Neural progenitor cell (in vitro differentiated cells): ENCODE measurements around the gene ITGA11.

Experiments
- EZH2 ChIP-seq: fragments of 200-600 bp; sonication (generic); IDR thresholded peaks from 2 replicates; pipeline ENCODE4 v1.6.1; 2017; ENCODE audit warnings: antibody characterized with exemption, mild to moderate bottlenecking, moderate library complexity
- TF ChIP-seq, protein P1 (sequence below): fragments of 200-600 bp; sonication (generic); IDR thresholded peaks from 2 replicates; pipeline ENCODE4 v1.5.1; 2017; ENCODE audit warnings: antibody characterized with exemption, mild to moderate bottlenecking

DNA sequence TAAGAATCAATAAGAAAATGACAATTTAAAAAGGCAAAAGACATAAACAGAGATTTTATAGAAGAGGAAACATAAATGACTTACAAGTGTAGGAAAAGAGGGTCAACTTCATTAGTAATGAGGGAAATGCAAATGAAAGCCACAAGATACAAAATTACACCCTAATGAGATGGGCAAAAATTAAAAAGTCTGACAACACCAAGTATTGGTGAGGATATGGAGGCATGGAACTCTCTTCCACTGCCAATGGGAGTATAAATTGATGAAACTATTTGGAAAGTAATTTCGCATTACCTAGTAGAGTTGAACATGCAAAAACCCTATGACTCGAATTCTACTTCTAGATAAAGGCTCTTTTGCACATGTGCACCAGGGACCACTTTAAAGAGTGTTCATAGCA, 28.2 kb upstream of the ITGA11 start:
- TF ChIP-seq, protein P1, sequence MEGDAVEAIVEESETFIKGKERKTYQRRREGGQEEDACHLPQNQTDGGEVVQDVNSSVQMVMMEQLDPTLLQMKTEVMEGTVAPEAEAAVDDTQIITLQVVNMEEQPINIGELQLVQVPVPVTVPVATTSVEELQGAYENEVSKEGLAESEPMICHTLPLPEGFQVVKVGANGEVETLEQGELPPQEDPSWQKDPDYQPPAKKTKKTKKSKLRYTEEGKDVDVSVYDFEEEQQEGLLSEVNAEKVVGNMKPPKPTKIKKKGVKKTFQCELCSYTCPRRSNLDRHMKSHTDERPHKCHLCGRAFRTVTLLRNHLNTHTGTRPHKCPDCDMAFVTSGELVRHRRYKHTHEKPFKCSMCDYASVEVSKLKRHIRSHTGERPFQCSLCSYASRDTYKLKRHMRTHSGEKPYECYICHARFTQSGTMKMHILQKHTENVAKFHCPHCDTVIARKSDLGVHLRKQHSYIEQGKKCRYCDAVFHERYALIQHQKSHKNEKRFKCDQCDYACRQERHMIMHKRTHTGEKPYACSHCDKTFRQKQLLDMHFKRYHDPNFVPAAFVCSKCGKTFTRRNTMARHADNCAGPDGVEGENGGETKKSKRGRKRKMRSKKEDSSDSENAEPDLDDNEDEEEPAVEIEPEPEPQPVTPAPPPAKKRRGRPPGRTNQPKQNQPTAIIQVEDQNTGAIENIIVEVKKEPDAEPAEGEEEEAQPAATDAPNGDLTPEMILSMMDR, result no peak
- no peak for TF ChIP-seq EZH2
